HG03460 (cell line): ENCODE data around the gene CTIF.

Experiments
- ATAC-seq: cut with Tn5 transposase; IDR thresholded peaks from one replicate; pipeline ENCODE4 v1.9.1; 2021; ENCODE audit not compliant: unreplicated experiment

The CTIF gene

GRCh38 chr18:48794251-48794970 is 255.6 kb downstream of the CTIF start:
- no peak for ATAC-seq

DNA sequence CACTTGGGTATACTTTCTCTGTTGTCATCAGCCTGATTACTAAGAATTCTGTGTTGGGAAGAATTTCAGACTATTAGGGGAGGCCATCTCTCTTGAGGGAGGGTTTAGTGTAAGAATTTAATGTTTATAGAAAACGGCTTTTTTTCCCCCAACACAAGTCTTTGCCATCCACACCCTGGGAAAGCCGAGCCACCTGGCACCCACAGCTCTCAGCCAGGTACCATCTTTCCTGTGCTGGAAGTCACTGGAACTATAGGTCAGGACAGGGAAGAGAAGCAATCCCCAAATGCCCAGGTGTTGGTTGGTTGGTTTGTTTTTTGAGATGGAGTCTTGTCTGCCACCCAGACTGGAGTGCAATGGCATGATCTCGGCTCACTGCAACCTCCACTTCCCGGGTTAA is 256.9 kb downstream of the CTIF start:
- ATAC-seq: no peak

- ATAC-seq: no peak
These were observed 257.8 kb downstream of the CTIF start for GRCh38 chr18:48796491-48797205.

- no peak for ATAC-seq
These were observed 259.0 kb downstream of the CTIF start for GRCh38 chr18:48797841-48798255.

- ATAC-seq: no peak
These were observed 259.8 kb downstream of the CTIF start for GRCh38 chr18:48798334-48799245.

GRCh38 chr18:48799724-48800315 is 261.0 kb downstream of the CTIF start:
- ATAC-seq: no peak

DNA sequence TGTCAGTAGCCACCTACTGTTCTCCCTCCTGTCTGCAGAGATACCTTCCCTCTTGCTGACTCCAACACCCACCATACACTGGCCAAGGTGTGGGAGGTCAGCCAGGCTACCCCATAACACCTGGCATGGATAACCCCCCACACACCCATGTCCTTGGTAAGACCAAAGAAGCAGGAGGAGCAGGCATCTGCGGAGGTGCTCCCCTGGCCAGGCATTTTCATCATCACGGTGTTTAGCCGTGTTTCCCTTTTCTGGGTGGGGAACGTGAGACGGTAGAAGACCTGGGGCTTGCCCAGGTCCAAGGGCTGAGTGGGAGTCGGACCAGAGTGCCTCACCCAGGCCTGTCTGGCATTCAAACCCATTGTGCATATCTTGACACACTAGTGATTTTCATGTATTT is 261.6 kb downstream of the CTIF start:
- ATAC-seq: no peak

DNA sequence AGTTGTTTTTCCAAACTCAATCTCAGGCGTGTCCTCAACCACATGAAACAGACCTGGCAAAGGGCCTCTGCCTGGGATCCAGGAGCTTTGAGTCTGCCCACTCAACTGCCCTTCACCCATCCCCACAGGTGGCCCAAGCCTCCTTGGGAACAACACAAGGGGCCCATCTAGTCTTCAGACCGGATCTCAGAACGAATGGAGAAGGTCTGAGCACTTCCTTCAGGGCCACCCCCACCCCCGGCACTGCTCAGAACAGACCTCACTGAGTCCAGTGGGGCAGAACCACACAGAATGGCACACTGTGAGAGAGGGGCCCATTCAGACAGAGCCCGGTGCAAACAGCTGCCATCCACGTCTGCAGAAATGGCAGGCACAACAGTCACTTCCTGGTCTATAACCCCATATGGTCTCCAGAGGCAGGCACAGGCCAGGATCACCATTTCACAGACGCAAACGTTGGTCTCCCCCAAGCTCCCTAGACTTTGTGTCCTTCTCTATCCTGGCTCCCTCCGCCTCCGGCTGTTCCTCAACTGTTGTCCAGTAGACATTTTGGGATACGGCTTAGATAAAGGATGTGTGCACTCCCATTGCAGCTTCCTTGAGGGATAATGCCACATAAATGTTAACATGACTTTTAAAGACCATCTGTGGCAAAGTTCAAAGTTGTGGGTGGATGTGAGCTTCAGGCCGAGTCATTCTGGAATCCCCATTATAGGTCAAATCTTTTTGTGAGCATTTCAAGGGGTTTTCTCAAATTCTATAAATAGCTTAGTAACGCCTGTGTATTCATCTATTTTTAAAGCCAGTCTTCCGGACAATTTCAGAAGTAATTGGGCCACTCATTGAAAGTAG is 262.3 kb downstream of the CTIF start:
- ATAC-seq: peak; percentile 51

- ATAC-seq: no peak
These were observed 263.1 kb downstream of the CTIF start for GRCh38 chr18:48801728-48802542.

DNA sequence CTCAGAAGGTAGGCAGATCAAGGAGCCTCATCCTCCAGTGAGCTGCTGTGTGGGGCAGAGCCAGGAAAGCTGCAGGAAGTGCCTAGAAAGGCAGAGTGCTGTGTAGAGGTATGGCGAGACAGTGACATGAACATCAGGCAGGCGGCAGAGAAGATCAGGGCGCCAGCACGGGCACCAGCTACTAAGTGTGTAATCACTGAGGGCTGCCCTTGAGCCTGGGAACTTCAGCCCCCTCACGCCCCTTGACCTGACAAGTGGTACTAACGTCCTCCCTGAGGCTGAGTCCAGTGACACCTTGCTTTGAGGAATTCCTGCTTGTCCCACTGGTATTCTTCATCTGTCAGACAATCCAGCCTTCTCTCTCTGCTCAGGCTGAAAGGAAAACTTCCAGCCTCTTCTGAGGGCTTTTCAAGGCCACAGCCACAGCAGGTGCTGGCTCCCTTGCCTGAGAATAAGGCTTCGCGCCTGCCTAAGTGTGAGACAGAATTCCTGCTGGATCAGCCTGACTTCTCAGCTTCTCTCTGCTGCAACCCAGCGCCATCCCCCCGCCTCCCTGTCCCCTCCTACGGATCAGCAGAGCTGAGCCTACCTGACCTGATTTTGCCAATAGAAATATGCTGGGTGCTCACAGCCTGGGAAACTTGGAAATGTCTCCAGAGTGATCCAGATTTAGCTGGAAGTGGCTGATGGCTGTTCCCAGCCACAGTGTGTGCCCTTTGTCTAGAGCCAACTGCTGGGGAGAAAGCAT is 263.9 kb downstream of the CTIF start:
- no peak for ATAC-seq

GRCh38 chr18:48803518-48803917 is 264.7 kb downstream of the CTIF start:
- ATAC-seq: no peak

DNA sequence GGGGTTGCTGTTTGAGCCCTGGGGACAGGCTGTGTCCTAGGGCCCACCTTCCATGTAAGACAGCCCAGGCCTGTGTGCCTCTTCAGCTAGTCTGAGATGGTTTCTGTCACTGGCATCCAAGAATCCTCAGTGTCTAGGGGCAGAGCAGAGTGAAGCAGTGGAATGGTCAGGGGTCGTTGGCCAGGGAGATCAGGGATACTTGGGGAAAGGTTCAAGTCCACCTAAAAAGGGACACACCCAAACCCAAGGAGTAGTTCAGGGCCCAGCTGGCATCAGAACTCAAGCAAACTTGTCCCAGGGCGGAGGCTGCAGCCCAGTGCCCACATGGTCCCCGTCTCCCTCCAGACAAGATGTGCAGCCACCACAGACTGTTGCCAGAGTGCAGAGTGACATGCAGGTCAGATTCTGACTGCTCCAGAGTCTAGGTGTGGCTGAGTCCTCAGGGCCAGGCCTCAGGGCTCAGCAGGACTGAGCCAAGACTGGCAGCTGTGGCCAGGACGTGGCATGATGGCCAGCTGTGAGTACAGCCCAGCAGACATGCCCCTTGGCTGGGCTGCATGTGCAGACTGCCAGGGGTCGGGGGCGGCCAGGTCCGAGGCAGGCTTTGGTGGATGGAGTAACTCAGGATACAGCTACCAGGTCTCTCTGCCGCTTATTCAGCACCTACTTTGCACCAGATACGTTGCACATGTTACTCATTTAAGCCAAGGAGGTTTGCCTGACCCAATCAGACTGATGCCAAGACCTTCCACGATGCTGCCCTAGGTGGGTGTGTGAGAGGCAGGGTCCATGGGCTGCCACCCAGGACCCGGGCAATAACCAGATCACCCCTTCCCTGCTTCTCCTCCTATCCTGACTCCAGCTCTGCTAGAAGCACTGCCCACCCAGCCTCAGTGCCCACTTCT is 265.4 kb downstream of the CTIF start:
- ATAC-seq: no peak

- ATAC-seq: no peak
These were observed 266.2 kb downstream of the CTIF start for GRCh38 chr18:48804856-48805610.

DNA sequence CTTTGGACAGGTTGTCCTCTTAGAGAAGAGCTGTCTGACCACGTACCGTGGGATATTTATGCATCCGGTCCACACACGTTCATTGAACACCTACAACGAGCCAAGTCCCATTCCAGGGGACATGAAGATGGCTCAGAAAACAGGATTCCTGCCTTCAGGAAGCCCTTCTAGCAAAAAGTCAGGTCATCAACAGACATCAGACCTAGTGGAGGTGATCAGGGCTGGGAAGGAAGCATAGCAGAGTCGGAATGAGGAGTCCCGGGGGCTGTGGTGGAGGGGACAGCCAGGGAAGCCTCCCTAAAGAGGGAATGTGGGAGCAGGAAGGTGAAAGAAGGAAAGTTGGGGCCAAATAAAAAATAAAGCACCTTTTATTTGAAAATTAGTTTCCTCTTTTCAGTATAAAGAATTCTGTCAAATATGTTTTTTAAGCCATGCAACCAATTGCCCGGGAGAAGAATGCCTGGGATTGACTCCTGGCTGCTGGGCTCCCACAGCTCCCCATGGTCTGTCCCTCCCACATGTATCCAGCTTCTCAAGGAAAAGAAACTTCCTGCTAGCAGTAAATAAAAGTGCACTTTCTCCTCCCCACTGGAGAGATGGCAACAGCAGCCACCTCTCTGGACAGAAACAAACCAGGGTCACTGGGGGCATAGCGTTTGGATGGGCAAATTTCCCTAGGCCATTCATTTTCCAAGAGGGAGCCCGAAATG is 267.1 kb downstream of the CTIF start:
- ATAC-seq: no peak

DNA sequence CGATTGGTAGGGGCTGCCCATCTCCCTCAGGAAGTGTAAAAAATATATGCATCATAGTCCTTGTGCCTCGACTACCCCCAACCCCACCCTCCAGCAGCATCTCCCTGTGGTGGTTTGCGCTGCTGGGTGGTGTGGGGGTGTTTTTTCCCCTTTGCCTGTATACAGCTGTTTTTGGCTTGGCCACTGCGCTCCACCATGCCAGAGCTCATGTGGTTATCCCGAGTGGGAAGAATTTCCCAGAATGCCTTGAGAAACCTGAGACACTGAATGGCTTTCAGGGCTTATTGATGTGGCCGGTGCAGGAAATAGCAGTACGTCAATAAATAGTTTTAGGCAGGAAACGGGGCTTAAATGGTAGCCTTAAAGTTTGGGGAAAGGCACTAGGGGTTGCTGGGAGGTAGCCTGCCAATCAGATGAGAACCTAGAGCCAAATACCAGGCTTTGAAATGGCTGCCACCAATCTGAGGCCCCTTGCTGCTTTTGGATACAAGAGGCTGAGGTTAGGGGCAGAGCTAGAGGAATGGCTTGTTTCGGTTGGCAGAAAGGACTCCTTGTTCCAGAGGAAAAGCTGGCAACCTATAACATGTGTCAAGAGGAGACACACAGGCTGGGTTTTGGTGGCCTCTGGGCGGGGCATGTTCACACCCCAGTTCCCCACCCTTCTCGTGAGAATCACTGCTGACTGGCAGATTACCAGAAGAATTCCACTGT is 267.9 kb downstream of the CTIF start:
- ATAC-seq: no peak

GRCh38 chr18:48808476-48808875 is 269.6 kb downstream of the CTIF start:
- ATAC-seq: no peak
